Stimulated activated effector memory CD8-positive, alpha-beta T cell treated with anti-CD3 and anti-CD28 coated beads, Interleukin-12 subunit alpha, Interleukin-12 subunit beta, amount 100 ng/mL, for 72 hours (primary cell): ENCODE data around the gene TTC21B.
"Not testable (repeated sequence)": the region's sequence is repeated elsewhere in the genome, so short reads cannot be mapped to it uniquely, and the experiment has no call there.

Source experiments
- ATAC-seq: fragments of 150-1000 bp; cut with Tn5 transposase; 2 replicates; pipeline ENCODE4 v1.10.0; 2021
- DNase-seq, 2 donors: peaks; one replicate each; pipeline ENCODE4 v3.0.0; 2021 to 2022; ENCODE audit warnings: low spot score in 2 of 2
- H3K27ac Mint-ChIP-seq: one replicate; pipeline ENCODE4 v1.8.0; 2022; ENCODE audit warnings: mild to moderate bottlenecking, mixed read lengths
- H3K36me3 Mint-ChIP-seq: one replicate; pipeline ENCODE4 v1.8.0; 2022; ENCODE audit warnings: mild to moderate bottlenecking, mixed read lengths
- H3K4me1 Mint-ChIP-seq: one replicate; pipeline ENCODE4 v1.8.0; 2022; ENCODE audit warnings: mixed read lengths
- H3K4me3 Mint-ChIP-seq: one replicate; pipeline ENCODE4 v1.8.0; 2022; ENCODE audit warnings: mild to moderate bottlenecking, mixed read lengths
- H3K9me3 Mint-ChIP-seq: one replicate; pipeline ENCODE4 v1.8.0; 2022; ENCODE audit warnings: mixed read lengths

Gene TTC21B

GRCh38 chr2:165877565-165878550 lies 75.7 kb downstream of the TTC21B start:
- peak; percentile 72 for ATAC-seq
- no peak overlapping the region for H3K27ac Mint-ChIP-seq

GRCh38 chr2:165876712-165877111 lies 76.9 kb downstream of the TTC21B start:
- no peak overlapping the region for H3K27ac Mint-ChIP-seq

More at GRCh38 chr2:165877565-165878550, 75.7 kb downstream of the TTC21B start:
- no peaks in the 10 kb centered on the region for H3K9me3 Mint-ChIP-seq
- H3K4me1 Mint-ChIP-seq, result peaks cover 18% of the 10 kb centered on the region
- peaks cover 43% of the 10 kb centered on the region for H3K36me3 Mint-ChIP-seq
- DNase-seq, result no peak
- no peak overlapping the region for H3K4me3 Mint-ChIP-seq

GRCh38 chr2:165876269-165876668 lies 77.3 kb downstream of the TTC21B start:
- Mint-ChIP-seq H3K4me3 (peak overlapping the region; percentile 7), H3K9me3 (no peaks in the 10 kb centered on the region), H3K27ac (no peak overlapping the region), H3K4me1 (peaks cover 18% of the 10 kb centered on the region), H3K36me3 (peaks cover 28% of the 10 kb centered on the region)
- DNase-seq (no peak), ATAC-seq (peak; percentile 91)

More at GRCh38 chr2:165876712-165877111, 76.9 kb downstream of the TTC21B start:
- DNase-seq (no peak), ATAC-seq (peak; percentile 74)
- Mint-ChIP-seq H3K4me1 (peaks cover 18% of the 10 kb centered on the region), H3K36me3 (peaks cover 33% of the 10 kb centered on the region), H3K9me3 (no peaks in the 10 kb centered on the region), H3K4me3 (peak overlapping the region; percentile 7)

GRCh38 chr2:165874445-165875039 lies 79.0 kb downstream of the TTC21B start:
- no peak for DNase-seq
- ATAC-seq, result peak; percentile 55
- H3K36me3 Mint-ChIP-seq, result peaks cover 24% of the 10 kb centered on the region
- H3K9me3 Mint-ChIP-seq, result no peaks in the 10 kb centered on the region
- no peak overlapping the region for H3K4me3 Mint-ChIP-seq
- peaks cover 18% of the 10 kb centered on the region for H3K4me1 Mint-ChIP-seq
- no peak overlapping the region for H3K27ac Mint-ChIP-seq

GRCh38 chr2:165872101-165872791 lies 81.3 kb downstream of the TTC21B start:
- Mint-ChIP-seq H3K4me1 (peaks cover 12% of the 10 kb centered on the region), H3K9me3 (no peaks in the 10 kb centered on the region), H3K36me3 (peaks cover 26% of the 10 kb centered on the region), H3K27ac (no peak overlapping the region), H3K4me3 (no peak overlapping the region)
- ATAC-seq (no peak), DNase-seq (no peak)

- Mint-ChIP-seq H3K9me3 (no peaks in the 10 kb centered on the region), H3K4me1 (peaks cover 2% of the 10 kb centered on the region), H3K36me3 (peaks cover 26% of the 10 kb centered on the region), H3K27ac (no peak overlapping the region), H3K4me3 (no peak overlapping the region)
- ATAC-seq, result no peak
- DNase-seq, result no peak
Observed at GRCh38 chr2:165871025-165871424, 82.6 kb downstream of the TTC21B start.

- Mint-ChIP-seq H3K27ac (no peak overlapping the region), H3K36me3 (peaks cover 26% of the 10 kb centered on the region), H3K9me3 (no peaks in the 10 kb centered on the region), H3K4me3 (no peak overlapping the region), H3K4me1 (no peaks in the 10 kb centered on the region)
- DNase-seq (no peak), ATAC-seq (no peak)
Observed at GRCh38 chr2:165870346-165870745, 83.2 kb downstream of the TTC21B start.

GRCh38 chr2:165868211-165868610 lies 85.4 kb downstream of the TTC21B start:
- H3K4me3 Mint-ChIP-seq, result no peak overlapping the region
- DNase-seq (no peak), ATAC-seq (no peak)
- no peak overlapping the region for H3K27ac Mint-ChIP-seq
- H3K9me3 Mint-ChIP-seq, result no peaks in the 10 kb centered on the region
- peaks cover 26% of the 10 kb centered on the region for H3K36me3 Mint-ChIP-seq
- no peaks in the 10 kb centered on the region for H3K4me1 Mint-ChIP-seq

GRCh38 chr2:165864296-165864695 lies 89.3 kb downstream of the TTC21B start:
- Mint-ChIP-seq H3K4me1 (no peaks in the 10 kb centered on the region), H3K9me3 (peaks cover 3% of the 10 kb centered on the region), H3K4me3 (no peak overlapping the region), H3K36me3 (peaks cover 13% of the 10 kb centered on the region), H3K27ac (no peak overlapping the region)
- ATAC-seq (no peak), DNase-seq (no peak)

- ATAC-seq (no peak), DNase-seq (no peak)
- no peak overlapping the region for H3K27ac Mint-ChIP-seq
- H3K4me1 Mint-ChIP-seq, result no peaks in the 10 kb centered on the region
- no peak overlapping the region for H3K4me3 Mint-ChIP-seq
- H3K36me3 Mint-ChIP-seq, result peaks cover 8% of the 10 kb centered on the region
- peaks cover 3% of the 10 kb centered on the region for H3K9me3 Mint-ChIP-seq
Observed at GRCh38 chr2:165863810-165864261, 89.7 kb downstream of the TTC21B start.

- not testable (repeated sequence) for H3K27ac Mint-ChIP-seq, ATAC-seq
Observed at GRCh38 chr2:165861083-165861482, 92.5 kb downstream of the TTC21B start.

GRCh38 chr2:165859723-165860122 lies 93.9 kb downstream of the TTC21B start:
- H3K4me1 Mint-ChIP-seq, H3K27ac Mint-ChIP-seq: not testable (repeated sequence)

More at GRCh38 chr2:165861083-165861482, 92.5 kb downstream of the TTC21B start:
- H3K36me3 Mint-ChIP-seq, DNase-seq, H3K9me3 Mint-ChIP-seq, H3K4me1 Mint-ChIP-seq, H3K4me3 Mint-ChIP-seq: not testable (repeated sequence)

GRCh38 chr2:165857876-165858275 lies 95.7 kb downstream of the TTC21B start:
- Mint-ChIP-seq H3K27ac (no peak overlapping the region), H3K4me3 (no peak overlapping the region), H3K4me1 (no peaks in the 10 kb centered on the region), H3K36me3 (no peaks in the 10 kb centered on the region), H3K9me3 (peaks cover 12% of the 10 kb centered on the region)
- no peak for ATAC-seq
- DNase-seq, result no peak

More at GRCh38 chr2:165859723-165860122, 93.9 kb downstream of the TTC21B start:
- H3K36me3 Mint-ChIP-seq, H3K9me3 Mint-ChIP-seq, ATAC-seq, H3K4me3 Mint-ChIP-seq, DNase-seq: not testable (repeated sequence)

- H3K36me3 Mint-ChIP-seq, result no peaks in the 10 kb centered on the region
- DNase-seq (no peak), ATAC-seq (no peak)
- H3K4me1 Mint-ChIP-seq, result no peaks in the 10 kb centered on the region
- no peak overlapping the region for H3K27ac Mint-ChIP-seq
- peaks cover 28% of the 10 kb centered on the region for H3K9me3 Mint-ChIP-seq
- H3K4me3 Mint-ChIP-seq, result no peak overlapping the region
Observed at GRCh38 chr2:165852394-165852793, 101.2 kb downstream of the TTC21B start.

GRCh38 chr2:165847001-165847400 lies 106.6 kb downstream of the TTC21B start:
- no peak overlapping the region for H3K4me3 Mint-ChIP-seq
- DNase-seq (no peak), ATAC-seq (no peak)
- H3K36me3 Mint-ChIP-seq, result no peaks in the 10 kb centered on the region
- H3K9me3 Mint-ChIP-seq, result peaks cover 12% of the 10 kb centered on the region
- no peak overlapping the region for H3K27ac Mint-ChIP-seq
- no peaks in the 10 kb centered on the region for H3K4me1 Mint-ChIP-seq
